K562 (cell line): Measurements from ENCODE around the gene CTIF. TPM values are rescaled to one million over a fixed set of nuclear protein-coding genes. Genes with fewer than 3 reads are reported as not detected.

Experiments
- ERF ChIP-seq: fragments of 450-650 bp; formaldehyde crosslinking; IDR thresholded peaks from 2 replicates; pipeline ENCODE4 v1.4.0; 2020; ENCODE audit warnings: mild to moderate bottlenecking, mixed read lengths
- GABPB1 ChIP-seq: sonication (generic); formaldehyde crosslinking; IDR thresholded peaks from 2 replicates; pipeline ENCODE4 v1.8.0; 2022; ENCODE audit warnings: mild to moderate bottlenecking, missing genetic modification reagents
- IRF2 ChIP-seq: sonication (generic); formaldehyde crosslinking; IDR thresholded peaks from 2 replicates; pipeline ENCODE4 v1.8.1; 2022; ENCODE audit warnings: mild to moderate bottlenecking, missing genetic modification reagents
- MAZ ChIP-seq, 2 experiments: fragments of 450-650 bp in 1 of 2; sonication (generic) in 1 of 2; formaldehyde crosslinking; IDR thresholded peaks in 1 of 2; conservative IDR thresholded peaks in 1 of 2; 2 replicates each; pipeline versions ENCODE4 v1.4.0 to v1.5.0; 2020; ENCODE audit warnings: mild to moderate bottlenecking in 1 of 2, missing genetic modification reagents in 1 of 2
- MTA3 ChIP-seq: fragments of 450-650 bp; formaldehyde crosslinking; IDR thresholded peaks from 2 replicates; pipeline ENCODE4 v1.6.1; 2017; ENCODE audit warnings: mild to moderate bottlenecking, borderline replicate concordance
- NELFE ChIP-seq: IDR thresholded peaks from 2 replicates; pipeline ENCODE4 v1.6.1; 2011; ENCODE audit warnings: mild to moderate bottlenecking; ENCODE audit not compliant: insufficient read depth, insufficient read length
- NR2F6 ChIP-seq: fragments of 450-650 bp; formaldehyde crosslinking; IDR thresholded peaks from 2 replicates; pipeline ENCODE4 v1.4.0; 2020; ENCODE audit warnings: mild to moderate bottlenecking
- SREBF1 ChIP-seq: fragments of 150-350 bp; IDR thresholded peaks from 2 replicates; pipeline ENCODE4 v1.6.1; 2014; ENCODE audit warnings: antibody characterized with exemption, low read depth, low read length, borderline replicate concordance
- TAL1 ChIP-seq: fragments of 450-650 bp; IDR thresholded peaks from 2 replicates; pipeline ENCODE4 v1.6.1; 2016; ENCODE audit warnings: mild to moderate bottlenecking
- TBL1XR1 ChIP-seq, 2 experiments: IDR thresholded peaks; 2 replicates each; pipeline ENCODE4 v1.6.1; 2012; ENCODE audit warnings: improper control_type of control experiment in 2 of 2, low read length in 2 of 2, mild to moderate bottlenecking in 1 of 2
- TGIF2 ChIP-seq: sonication (generic); formaldehyde crosslinking; IDR thresholded peaks from 2 replicates; pipeline ENCODE4 v1.8.1; 2022; ENCODE audit warnings: mild to moderate bottlenecking, missing genetic modification reagents, moderate library complexity
- WHSC1 ChIP-seq: IDR thresholded peaks from one replicate; pipeline ENCODE4 v1.6.1; 2012; ENCODE audit warnings: low read length, control low read depth, inconsistent platforms
- ZNF311 ChIP-seq: fragments of 250-450 bp; sonication (Bioruptor Pico); IDR thresholded peaks from 2 replicates; pipeline ENCODE4 v1.4.0; 2020; ENCODE audit warnings: mild to moderate bottlenecking, moderate library complexity
- ZNF354B ChIP-seq: fragments of 250-450 bp; sonication (Bioruptor Pico); IDR thresholded peaks from 2 replicates; pipeline ENCODE4 v1.4.0; 2020
- ZNF785 ChIP-seq: fragments of 250-450 bp; sonication (Bioruptor Pico); IDR thresholded peaks from 2 replicates; pipeline ENCODE4 v1.4.0; 2020; ENCODE audit warnings: mild to moderate bottlenecking
- ZNF79 ChIP-seq: fragments of 250-450 bp; sonication (Bioruptor Pico); IDR thresholded peaks from 2 replicates; pipeline ENCODE4 v1.4.0; 2020; ENCODE audit warnings: low read depth, mild to moderate bottlenecking, moderate library complexity
- polyA plus RNA-seq, 8 experiments: library from polyadenylated mRNA; depleted of rRNA in 4 of 8; stranded (reverse) in 5 of 8; unstranded in 3 of 8; fragments of >200 nt; fragmentation: Nextera tagmentation in 2 of 8; fragmentation: Illumina TruSeq in 1 of 8; extraction: Ambion mirVana in 2 of 8; extraction: Trizol in 1 of 8; gene quantifications; 2 replicates each; pipeline versions ENCODE4 v1.2.1 to v1.2.3, GENCODE V29; 2011 to 2014; ENCODE audit warnings: inconsistent platforms in 1 of 8, missing spikeins in 1 of 8
- total RNA-seq, 7 experiments: library from RNA; depleted of rRNA in 6 of 7; stranded (reverse); fragments of >200 nt in 6 of 7; fragmentation: Illumina TruSeq in 2 of 7; extraction: Trizol in 2 of 7; gene quantifications; 2 replicates each; pipeline versions ENCODE4 v1.2.1 to v1.2.3, GENCODE V29; 2011 to 2021; ENCODE audit warnings: low replicate concordance in 1 of 7
- TF ChIP-seq, protein P1 (sequence below): fragments of 450-650 bp; formaldehyde crosslinking; IDR thresholded peaks from 2 replicates; pipeline ENCODE4 v1.4.0; 2020; ENCODE audit warnings: mild to moderate bottlenecking, mixed read lengths
- TF ChIP-seq, protein P2 (sequence below), 2 experiments: IDR thresholded peaks; 2 replicates each; pipeline ENCODE4 v1.6.1; 2011; ENCODE audit warnings: borderline replicate concordance in 1 of 2, control low read depth in 1 of 2, low read depth in 1 of 2, low read length in 1 of 2, mild to moderate bottlenecking in 1 of 2, mixed read lengths in 1 of 2, moderate library complexity in 1 of 2; ENCODE audit not compliant: insufficient read depth in 1 of 2, insufficient read length in 1 of 2, poor library complexity in 1 of 2, severe bottlenecking in 1 of 2; ENCODE audit errors: extremely low read depth in 1 of 2
- TF ChIP-seq, protein P3 (sequence below): sonication (generic); formaldehyde crosslinking; IDR thresholded peaks from 2 replicates; pipeline ENCODE4 v1.8.1; 2023; ENCODE audit warnings: mild to moderate bottlenecking, missing genetic modification reagents, moderate library complexity
- TF ChIP-seq, protein P4 (sequence below): sonication (generic); formaldehyde crosslinking; IDR thresholded peaks from 2 replicates; pipeline ENCODE4 v1.9.0; 2022; ENCODE audit warnings: mild to moderate bottlenecking, missing genetic modification reagents
- TF ChIP-seq, protein P5 (sequence below): sonication (generic); formaldehyde crosslinking; IDR thresholded peaks from 2 replicates; pipeline ENCODE4 v1.8.0; 2022; ENCODE audit warnings: missing genetic modification reagents, mild to moderate bottlenecking, borderline replicate concordance

CTIF gene
- total and polyA plus RNA-seq, 9 of the 15 experiments (the other 6 are each of a cell fraction or from before 2014, with no cell fraction given), result 0.17 to 11.5 (median 2.2) TPM

DNA sequence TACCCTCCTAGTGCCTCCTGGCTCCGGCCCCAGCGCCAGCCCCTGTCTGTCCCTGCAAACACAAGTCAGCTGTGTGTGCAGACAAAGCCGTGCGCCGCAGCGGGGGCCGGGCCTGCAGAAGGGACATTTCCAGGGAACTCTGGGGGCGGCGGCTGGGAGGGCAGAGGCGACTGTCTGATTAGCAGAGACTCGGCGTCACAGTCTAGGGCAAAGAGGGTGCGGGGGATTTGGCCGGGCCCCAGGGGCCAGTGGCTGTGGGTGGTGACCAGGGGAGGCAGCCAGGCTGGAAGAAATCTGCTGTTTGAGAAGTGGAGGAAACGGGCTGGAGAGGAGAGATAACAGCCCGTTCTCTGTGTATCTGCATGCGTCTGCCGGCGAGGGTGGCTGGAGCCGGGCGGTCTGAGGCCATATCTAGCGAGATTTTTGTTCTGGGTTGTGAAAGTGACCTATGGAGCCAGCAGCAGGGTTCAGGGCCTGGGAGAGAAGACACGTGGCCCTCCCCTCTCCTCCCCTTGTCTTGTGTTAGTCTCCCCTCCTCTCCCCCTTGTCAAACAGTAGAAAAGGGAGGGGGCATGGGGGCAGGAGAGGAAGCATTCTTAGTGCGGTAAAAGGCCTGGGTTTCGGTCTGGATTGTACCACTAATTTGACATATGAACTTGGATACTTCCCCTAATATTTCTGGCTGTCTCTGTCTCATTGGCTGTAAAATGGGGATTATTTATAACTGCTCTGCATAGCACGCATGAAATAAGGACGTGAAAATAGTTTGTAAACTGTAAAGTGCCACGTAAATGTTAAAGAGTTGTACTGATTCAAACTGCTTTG is 242.5 kb downstream of the CTIF start (continued):
- TF ChIP-seq, protein P1, sequence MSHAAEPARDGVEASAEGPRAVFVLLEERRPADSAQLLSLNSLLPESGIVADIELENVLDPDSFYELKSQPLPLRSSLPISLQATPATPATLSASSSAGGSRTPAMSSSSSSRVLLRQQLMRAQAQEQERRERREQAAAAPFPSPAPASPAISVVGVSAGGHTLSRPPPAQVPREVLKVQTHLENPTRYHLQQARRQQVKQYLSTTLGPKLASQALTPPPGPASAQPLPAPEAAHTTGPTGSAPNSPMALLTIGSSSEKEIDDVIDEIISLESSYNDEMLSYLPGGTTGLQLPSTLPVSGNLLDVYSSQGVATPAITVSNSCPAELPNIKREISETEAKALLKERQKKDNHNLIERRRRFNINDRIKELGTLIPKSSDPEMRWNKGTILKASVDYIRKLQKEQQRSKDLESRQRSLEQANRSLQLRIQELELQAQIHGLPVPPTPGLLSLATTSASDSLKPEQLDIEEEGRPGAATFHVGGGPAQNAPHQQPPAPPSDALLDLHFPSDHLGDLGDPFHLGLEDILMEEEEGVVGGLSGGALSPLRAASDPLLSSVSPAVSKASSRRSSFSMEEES (CRISPR knock-in tag), result no peak
- no peak for TF ChIP-seq NELFE
- no peak for TF ChIP-seq ZNF354B (CRISPR knock-in tag)
- TF ChIP-seq ERF (CRISPR knock-in tag), result no peak
- no peak for TF ChIP-seq GABPB1 (CRISPR knock-in tag)
- TF ChIP-seq WHSC1, result no peak
- TF ChIP-seq IRF2 (CRISPR knock-in tag), result no peak
- TF ChIP-seq TGIF2 (CRISPR knock-in tag), result no peak
- TF ChIP-seq, protein P2, sequence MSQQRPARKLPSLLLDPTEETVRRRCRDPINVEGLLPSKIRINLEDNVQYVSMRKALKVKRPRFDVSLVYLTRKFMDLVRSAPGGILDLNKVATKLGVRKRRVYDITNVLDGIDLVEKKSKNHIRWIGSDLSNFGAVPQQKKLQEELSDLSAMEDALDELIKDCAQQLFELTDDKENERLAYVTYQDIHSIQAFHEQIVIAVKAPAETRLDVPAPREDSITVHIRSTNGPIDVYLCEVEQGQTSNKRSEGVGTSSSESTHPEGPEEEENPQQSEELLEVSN (IDR thresholded peaks at IDR 0.05; ENCODE audit: borderline replicate concordance in 1 of 2, extremely low read depth in 1 of 2, insufficient read depth in 1 of 2, insufficient read length in 1 of 2, low read depth in 1 of 2, low read length in 1 of 2, poor library complexity in 1 of 2, severe bottlenecking in 1 of 2), result peak; percentile 16 to 23
- TF ChIP-seq MAZ (CRISPR knock-in tag; conservative IDR thresholded peaks at IDR 0.05 in 1 of 2, IDR thresholded peaks at IDR 0.05 in 1 of 2), result peak; percentile 82
- TF ChIP-seq, protein P3, sequence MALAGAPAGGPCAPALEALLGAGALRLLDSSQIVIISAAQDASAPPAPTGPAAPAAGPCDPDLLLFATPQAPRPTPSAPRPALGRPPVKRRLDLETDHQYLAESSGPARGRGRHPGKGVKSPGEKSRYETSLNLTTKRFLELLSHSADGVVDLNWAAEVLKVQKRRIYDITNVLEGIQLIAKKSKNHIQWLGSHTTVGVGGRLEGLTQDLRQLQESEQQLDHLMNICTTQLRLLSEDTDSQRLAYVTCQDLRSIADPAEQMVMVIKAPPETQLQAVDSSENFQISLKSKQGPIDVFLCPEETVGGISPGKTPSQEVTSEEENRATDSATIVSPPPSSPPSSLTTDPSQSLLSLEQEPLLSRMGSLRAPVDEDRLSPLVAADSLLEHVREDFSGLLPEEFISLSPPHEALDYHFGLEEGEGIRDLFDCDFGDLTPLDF (CRISPR knock-in tag), result no peak
- no peak for TF ChIP-seq SREBF1
- TF ChIP-seq, protein P4, sequence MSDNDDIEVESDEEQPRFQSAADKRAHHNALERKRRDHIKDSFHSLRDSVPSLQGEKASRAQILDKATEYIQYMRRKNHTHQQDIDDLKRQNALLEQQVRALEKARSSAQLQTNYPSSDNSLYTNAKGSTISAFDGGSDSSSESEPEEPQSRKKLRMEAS (CRISPR knock-in tag), result peak; percentile 70; the same call in 1 of the 2 replicates
- TF ChIP-seq NR2F6 (CRISPR knock-in tag), result no peak
- no peak for TF ChIP-seq ZNF785
- TF ChIP-seq ZNF311 (CRISPR knock-in tag), result peak; percentile 70; the same call in 1 of the 2 replicates
- TF ChIP-seq TBL1XR1 (IDR thresholded peaks at IDR 0.05; ENCODE audit: low read length in 2 of 2), result peak; percentile 91 to 97
- no peak for TF ChIP-seq ZNF79
- TF ChIP-seq TAL1, result peak; percentile 96
- TF ChIP-seq, protein P5, sequence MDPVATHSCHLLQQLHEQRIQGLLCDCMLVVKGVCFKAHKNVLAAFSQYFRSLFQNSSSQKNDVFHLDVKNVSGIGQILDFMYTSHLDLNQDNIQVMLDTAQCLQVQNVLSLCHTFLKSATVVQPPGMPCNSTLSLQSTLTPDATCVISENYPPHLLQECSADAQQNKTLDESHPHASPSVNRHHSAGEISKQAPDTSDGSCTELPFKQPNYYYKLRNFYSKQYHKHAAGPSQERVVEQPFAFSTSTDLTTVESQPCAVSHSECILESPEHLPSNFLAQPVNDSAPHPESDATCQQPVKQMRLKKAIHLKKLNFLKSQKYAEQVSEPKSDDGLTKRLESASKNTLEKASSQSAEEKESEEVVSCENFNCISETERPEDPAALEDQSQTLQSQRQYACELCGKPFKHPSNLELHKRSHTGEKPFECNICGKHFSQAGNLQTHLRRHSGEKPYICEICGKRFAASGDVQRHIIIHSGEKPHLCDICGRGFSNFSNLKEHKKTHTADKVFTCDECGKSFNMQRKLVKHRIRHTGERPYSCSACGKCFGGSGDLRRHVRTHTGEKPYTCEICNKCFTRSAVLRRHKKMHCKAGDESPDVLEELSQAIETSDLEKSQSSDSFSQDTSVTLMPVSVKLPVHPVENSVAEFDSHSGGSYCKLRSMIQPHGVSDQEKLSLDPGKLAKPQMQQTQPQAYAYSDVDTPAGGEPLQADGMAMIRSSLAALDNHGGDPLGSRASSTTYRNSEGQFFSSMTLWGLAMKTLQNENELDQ (CRISPR knock-in tag), result no peak
- TF ChIP-seq MTA3, result peak; percentile 89
